ENCODE data around the gene PRKCH.

The PRKCH gene

DNA sequence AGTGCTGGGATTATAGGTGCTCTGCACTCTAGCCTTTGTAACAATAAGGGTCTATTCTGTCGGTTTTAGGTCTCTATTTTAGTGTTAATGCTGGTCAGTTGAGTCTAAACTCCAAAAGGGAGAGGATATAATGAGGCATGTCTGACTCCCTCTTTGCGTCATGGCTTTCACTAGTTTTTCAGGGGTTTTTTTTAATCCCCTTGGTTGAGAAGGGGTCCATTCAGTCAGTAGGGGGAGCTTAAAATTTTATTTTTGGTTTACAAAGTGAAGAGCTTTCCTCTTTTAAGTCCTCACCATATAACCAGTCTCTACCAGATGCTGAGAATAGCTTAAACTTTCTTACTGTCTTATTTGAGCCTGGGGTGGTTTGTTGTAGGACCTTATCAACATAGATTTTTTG, 106.9 kb downstream of the PRKCH start:
- no peak for DNase-seq (ENCODE audit: low read depth in 2 of 2)

DNA sequence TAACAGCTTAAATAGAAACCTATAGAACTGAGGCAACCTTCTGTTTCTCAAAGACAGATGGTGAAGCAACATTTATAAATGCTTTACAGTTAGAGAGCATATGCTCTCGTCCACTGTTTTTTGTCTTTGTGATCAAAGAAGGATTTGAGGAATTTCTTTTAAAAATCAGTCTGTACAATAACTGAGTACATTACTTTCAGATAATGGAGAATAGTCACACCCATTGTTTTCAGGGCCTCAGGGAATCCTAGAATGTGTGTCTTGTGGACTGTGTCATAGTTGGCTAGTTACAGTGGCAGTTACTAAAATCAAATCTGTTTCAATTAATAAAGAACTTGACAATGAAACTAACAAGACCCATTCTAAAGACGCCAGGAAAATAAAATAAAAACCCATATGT, 107.9 kb downstream of the PRKCH start:
- DNase-seq (ENCODE audit: low read depth in 2 of 2), result no peak

DNA sequence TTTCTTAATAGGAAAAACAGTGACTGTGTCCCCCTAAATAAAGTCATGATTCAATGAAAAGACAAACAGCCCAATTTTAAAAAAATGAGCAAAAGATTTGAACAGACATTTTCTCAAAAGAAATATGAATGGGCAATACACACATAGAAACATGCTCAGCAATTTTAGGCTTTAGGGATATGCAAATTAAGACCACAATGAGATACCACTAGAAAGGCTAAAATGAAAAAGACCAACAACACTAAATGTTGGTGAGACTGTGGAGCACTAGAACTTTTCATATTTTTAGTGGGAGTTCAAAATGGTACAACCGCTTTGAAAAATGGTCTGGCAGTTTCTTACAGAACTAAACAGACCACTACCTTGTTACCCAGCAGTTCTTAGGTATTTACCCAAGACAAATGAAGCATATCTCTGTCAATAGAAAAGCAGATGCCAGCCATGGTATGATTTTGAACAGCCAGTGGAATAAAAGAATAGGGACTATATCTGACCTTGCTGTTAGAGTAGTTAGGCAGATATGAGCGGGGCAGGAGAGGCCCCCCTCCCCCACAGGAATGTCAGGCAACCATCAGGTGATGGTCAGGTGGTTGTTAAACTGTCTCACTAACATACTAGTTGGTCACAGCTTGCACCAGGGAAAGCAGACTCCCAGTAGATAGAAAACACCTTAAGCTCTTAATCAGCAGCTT, 108.8 kb downstream of the PRKCH start:
- no peak for DNase-seq (ENCODE audit: low read depth in 2 of 2)

DNA sequence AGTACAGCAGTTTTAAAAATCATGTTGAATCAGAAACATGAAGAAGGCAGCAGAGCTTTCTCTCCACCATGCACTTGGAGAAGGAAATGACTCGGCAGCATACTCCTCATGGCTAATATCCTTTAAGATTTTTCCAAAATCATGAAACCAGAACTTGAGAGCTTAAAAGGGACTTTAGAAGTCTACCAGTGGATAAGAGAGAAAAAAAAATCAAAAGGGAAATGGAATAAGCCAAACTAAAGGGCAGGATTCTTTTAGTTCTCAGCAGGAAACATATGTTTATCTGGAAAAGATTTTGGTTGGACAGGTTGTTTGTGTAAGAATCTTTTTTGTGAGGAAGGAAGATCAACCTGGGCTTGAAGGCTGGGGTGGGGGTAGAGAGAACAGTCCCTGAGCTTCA, 111.8 kb downstream of the PRKCH start:
- no peak for DNase-seq (ENCODE audit: low read depth in 2 of 2)

DNA sequence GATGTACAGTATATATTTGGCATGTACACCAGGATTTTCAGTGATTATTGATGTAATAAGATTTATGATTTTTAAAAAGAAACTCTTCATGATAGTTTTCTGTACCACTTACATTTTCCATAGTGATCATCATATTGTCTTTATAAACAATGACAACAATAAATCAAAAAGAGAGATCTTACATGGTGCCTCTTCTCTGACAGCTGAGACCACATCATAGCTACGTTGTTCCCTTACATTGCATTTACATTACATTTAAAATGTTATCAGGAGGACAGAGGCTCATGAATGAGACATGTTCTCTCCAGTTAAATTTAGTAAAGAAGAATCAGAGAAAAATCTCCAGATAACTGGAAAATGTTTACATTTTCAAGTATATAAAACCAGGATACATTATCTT, 112.4 kb downstream of the PRKCH start:
- no peak for DNase-seq (ENCODE audit: low read depth in 2 of 2)

DNA sequence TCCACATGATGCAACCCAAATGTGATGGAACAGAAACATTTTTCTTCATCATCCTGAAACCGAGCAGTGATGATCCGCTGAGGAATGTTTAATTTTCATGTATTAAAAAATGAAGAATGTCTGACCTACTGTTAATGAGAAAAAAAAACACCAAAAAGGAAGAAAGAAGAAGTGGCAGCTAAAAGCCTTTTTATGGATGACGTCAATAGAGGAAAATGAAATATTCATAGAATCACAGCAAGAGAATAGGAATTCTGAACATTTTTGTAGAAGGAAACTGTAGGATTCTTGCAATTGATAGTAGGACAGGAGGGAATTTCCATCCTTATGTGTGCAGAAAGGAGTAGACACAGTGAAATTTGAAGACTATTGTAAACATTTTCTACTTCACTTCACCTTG, 112.9 kb downstream of the PRKCH start:
- DNase-seq (ENCODE audit: low read depth in 2 of 2), result no peak

DNA sequence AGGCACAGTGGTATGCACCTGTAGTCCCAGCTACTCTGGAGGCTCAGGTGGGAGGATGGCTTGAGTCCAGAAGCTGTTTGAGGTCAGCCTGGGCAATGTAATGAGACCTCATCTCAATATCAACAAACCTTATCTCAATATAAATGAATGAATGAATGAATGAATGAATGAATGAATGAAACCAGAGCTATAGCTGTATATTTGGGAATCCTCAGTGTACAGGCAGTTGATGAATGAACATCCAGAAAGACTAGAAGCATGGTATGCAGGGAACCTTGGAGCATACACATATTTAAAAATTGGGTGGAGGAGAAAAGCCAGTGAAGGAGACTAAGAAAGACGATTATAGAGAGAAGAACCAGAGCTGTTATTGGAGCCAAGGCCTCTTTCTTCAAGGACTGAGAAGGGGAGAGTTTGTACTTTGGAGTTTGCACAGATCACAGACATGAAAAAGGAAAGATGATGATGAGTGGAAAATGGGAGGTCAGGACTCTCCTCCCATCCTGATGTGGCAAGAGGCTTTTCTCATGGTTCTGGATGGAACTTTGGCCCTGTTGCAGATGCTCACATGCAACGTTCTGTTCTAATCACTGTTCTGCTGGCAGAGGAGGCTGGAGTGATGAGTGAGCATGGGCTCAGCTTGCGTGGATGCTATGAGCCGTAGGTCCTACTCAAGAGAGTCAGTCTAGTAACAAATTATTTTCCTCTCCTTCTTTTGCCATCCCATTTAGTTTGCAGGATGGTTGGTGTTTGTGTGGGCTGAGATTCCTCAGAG, 114.4 kb downstream of the PRKCH start:
- no peak for DNase-seq (ENCODE audit: low read depth in 2 of 2)

DNA sequence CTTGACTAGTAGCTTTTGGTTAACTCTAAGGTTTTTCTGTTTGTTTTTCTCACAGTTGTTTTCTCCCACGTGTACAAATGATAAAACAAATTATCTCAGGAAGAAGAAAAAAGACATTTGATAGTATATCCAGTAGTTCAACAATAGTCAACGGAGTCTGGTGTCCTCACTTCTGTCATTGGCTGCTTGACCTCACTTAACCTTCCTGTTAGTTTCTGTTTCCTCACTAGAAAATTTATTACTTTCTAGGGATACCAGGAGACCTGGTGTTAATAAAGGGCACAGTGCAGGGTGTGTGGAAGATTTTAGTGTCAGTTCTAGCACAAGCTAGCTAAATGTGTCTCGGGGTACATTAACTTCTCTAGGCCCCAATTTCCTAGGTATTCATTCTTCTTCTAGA, 116.0 kb downstream of the PRKCH start:
- DNase-seq (ENCODE audit: low read depth in 2 of 2), result no peak

DNA sequence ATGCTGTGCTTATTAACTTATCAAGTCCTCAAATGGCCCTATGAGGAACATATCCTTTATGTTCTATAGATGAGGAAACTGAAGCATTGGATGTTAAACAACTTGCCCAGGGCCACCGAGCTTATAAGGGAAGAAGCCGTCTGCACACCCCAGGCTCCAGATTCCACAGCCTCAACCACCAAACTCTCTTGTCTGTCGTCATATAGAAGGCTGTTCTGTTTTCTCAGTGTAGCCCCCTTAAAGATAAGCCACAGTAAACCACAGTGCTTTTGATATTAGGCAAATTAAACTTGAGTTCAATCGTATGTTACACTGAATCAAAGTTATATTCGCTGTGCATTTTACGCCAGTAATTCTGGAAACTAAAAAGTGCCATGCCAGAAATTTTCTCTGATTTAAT, 116.7 kb downstream of the PRKCH start:
- DNase-seq (ENCODE audit: low read depth in 2 of 2), result no peak

DNA sequence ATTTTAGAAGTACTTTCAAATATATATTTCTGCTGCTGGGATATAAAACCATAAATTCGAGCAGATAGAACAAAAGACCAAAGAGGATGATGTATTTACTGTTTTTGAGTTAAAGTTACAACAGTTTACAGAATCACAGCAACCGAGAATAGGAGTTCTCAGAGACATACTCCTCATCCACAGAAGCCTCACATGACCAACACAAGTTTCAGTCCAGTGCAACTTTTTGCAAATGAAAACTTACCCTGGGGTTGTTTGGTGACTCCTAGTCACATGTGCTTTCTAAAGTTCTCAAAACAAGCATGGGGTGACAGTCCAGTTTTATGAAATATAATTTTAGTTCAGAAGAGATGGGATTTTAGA, 117.1 kb downstream of the PRKCH start:
- no peak for DNase-seq (ENCODE audit: low read depth in 2 of 2)

DNA sequence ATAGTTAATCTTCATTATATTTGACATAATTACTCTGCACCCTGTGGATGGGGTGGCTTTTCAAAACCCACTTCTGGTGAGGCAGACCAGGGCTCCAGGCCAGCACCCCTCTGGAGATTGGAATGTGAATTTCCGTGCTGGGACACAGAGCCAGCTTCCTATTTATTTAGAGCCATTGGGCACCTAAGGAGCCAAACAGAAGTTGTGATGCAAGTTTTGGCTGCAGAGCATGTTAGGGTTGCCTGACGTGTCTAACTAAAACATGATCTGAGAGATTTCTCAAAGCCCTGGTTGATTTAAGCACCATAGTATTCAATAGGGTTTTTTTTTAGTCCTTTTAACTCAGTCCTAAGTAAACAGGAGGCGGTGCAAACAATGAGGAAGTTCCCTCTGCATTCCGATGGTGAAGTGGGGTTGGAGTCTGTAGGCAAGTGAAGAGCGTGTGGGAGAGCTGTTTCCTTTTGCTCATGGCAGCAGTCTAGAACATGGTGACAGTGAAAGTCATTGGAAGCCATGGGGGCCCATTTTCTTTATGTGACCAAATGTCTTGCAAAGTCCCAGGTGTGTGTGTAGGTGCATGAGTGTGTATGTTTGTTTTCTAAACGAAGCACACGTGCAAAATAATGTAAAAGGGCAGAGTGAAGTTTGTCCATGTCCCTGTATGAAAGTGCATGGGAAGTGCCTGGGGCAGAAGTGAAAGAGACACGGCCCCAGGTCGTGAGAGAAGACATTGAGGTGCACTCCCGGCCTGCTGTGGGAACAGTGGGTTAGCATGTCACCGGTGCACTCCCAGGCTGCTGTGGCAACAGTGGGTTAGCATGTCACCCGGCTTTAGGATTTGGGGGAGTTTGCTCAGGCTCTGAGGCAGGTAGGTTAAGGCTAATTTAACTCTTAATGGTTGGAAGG, 117.7 kb downstream of the PRKCH start:
- no peak for DNase-seq (ENCODE audit: low read depth in 2 of 2)

DNA sequence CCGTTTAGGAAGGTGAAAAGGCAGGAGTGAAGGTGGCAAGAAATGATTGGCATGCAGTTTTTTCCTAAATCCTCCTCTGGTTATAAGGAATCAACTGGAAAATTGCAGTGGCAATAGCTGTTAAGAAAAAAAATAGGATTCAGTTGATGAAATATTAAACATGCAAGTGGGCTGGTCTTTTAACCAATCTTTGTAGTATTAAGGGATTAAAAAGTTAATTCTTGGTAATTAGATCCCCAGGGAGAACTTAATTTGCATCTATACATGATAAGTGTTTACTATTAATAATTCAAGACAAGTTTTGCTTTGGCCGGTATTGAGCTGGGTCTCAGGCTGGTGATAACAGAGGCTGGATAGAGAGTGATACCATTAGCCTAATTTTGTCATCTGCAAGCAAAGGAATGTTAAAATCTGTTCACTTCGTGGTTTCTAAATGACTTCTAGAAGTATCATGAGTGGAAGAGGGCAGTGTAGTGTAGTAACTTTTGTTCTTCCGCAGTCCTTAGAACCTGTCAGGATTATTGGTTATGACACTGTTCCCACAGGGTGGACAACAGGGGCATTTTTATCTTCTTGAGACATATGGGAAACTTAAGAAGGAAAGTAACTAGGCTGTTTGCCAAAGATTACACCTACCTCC, 118.5 kb downstream of the PRKCH start:
- DNase-seq (ENCODE audit: low read depth in 2 of 2), result no peak

DNA sequence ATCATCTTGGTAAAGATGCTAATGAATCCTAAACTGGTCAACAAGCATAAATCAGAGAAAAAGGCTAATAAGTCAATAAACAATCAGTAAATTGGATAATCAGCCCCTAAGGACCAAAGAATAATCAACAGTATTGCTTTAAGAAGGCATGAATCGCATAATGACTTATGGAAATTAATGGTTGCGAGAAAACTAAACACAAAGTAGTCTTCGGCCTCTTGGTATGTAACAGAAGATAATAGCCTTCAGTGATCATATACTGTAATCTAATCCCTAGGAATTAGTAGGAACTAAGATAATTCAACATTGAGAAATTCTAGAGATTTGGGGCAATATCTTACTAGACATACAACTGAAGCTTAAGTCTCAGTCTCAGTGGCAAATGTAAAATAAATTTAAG, 122.1 kb downstream of the PRKCH start:
- no peak for DNase-seq (ENCODE audit: low read depth in 2 of 2)

DNA sequence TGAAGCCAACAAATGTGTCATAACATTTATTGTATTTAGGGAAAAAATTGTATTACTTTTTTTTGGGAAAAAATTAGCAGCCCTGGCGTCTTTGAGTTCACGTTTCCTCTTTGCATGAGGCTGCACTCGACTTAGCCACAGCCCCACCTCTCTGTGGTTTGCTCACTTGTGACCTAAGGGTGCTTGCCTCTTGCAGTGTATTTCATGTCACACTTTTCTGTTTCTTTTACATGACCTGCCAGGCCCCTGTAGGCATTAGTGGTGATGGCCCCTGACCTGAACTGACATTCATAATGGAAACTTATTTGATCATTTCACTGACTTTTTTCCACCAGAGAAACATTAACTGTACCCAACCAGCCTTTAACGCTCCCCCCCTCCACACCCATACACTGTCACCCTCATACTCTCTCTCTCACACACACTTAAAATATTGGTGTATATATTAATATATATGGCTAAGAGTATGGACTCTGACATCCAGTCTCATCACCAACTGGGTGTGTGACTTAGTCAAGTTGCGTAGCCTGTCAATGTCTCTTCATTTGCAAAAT, 122.9 kb downstream of the PRKCH start:
- peak; percentile 45 to 50 for DNase-seq (ENCODE audit: low read depth in 2 of 2)

DNA sequence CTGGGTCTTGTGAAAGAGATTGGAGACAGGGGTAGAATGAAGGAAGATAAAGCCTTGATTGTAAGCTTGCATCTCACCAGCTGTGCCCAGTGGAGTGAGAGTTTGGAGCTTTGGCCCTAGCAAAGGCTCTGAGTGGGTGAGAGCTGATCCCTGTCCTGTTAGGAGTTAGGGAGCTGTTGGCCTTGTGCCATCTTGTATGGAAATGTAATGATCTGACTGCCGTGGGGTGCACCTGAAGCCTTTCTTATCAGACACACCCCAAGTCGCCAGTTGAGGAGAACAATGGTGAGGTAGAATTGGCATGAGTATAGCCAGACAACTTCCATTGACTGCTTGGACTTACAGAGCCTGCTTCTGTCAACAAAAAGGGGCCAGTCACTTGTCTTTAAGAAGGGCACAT, 130.1 kb downstream of the PRKCH start:
- DNase-seq (ENCODE audit: low read depth in 2 of 2), result no peak

DNA sequence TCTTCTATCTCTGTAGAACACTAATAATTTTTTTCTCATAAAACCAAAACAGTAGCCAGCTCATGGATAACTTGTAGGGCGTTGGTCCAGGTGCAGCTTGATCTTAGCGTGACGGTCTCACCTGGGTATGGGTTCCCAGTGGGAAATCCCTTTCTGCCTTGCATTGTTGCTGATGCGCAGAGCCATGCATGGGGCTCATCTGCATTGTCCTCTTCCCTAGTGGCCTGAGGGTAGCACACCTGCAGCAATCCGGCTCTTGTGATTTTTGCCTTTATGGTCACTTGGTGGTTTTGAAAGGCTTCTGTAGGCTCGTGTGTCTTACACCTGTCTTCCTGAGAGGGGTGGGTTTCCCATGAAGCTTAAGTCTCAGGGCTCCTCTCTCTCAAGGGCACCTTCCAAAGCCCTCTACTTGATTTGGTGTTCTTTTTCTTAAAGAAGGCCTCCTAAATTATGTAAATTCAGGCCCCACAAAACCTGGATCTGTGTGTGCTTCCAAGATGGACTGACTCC, 130.6 kb downstream of the PRKCH start:
- DNase-seq (ENCODE audit: low read depth in 2 of 2), result no peak

DNA sequence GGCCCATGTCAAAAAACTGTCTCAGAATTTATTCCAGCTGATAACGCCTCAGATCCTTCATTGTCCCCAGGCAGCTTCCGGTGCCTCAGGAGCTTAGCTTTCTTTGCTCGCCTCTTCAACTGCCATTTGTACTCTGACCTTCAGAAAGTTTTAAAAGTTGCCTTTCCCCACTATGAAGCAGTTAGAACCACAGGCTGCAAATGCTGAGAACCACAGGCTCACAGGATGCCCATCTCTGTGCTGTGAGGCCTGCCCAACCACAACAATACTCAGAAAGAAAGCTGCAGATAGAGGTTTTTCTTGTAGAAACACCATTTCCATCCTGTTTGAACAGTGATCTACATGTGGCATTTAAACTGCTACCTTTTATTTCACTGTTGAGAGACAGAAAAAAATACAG, 131.1 kb downstream of the PRKCH start:
- peak; percentile 28 to 50 for DNase-seq (ENCODE audit: low read depth in 2 of 2)

DNA sequence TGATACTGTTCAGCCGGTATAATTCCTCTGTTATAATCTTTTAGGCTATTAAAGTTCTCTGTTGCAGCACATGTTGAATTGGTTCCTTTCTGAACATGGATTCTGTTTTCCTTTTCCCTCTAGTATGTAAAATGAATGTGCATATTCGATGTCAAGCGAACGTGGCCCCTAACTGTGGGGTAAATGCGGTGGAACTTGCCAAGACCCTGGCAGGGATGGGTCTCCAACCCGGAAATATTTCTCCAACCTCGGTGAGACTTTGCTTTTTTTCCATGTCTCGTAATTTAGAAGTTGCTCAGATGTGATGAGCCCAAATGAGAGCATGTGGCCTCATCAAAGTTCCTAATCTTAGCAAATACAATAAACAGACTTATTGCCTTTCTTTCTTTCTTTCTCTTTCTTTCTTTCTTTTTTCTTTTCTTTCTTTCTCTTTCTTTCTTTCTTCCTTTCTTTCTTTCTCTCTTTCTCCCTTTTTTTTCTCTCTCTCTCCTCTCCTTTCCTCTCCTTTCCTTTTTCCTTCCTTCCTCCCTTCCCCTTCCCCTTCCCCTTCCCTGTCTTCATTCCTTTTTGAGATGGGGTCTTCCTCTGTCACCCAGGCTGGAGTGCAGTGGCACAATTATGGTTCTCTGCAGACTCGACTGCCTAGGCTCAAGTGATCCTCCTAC, 131.9 kb downstream of the PRKCH start:
- DNase-seq (ENCODE audit: low read depth in 2 of 2), result no peak

DNA sequence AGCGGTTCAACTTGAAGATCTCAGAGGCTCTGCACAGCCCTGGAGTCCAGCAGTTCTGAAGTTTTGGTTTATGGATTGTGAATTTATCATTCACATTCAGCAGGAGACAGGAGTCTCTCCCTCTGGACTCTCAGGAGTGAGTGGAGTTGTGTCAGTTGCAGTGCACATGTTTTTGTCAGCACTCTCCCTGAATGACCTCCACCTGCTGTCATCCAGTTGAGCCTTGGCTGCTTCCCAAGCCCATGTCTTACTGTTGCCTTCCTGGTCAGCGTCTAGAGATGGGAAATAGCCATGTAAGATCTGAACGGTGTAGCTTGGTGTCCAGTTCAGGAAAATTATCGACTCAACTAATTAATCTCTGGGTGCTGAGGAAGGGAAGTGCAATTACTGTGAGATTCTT, 133.2 kb downstream of the PRKCH start:
- DNase-seq (ENCODE audit: low read depth in 2 of 2), result no peak

DNA sequence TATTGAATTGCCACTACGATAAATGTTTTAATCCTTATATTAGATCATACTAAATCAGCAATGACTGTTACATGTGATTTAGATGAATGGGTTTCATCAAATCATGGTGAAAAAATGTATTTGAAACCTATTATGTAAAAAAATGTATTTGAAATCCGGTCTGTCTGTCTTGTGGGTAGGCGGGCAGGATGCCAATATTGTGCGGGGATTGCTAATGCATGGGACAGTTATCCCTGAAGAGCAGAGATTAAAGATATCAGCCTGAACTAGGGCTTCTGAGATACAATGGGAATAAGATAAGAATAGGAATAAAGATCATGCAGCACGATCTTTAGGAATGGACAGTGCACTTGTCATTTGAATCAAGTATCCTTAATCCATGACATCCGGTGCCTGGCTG, 134.0 kb downstream of the PRKCH start:
- no peak for DNase-seq (ENCODE audit: low read depth in 2 of 2)

DNA sequence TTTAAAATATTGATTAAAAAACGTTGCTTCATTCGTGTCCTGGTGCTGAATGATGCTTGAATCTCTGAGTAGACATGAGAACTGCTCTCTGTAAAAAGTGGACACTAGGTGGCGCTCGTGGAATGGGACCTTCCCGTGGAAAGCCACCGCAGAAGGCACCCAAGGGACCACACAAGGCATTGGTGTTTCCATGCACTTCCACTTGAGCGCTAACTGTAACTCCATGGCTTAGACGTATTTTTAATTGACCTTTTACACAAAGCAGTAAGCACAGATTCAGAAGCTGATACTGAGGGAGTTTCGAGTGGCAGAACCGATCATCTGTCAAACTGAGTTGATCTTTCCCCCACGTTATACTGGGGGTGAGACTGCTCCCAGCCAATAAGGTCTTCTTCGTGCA, 135.3 kb downstream of the PRKCH start:
- peak; percentile 68 to 80 for DNase-seq (ENCODE audit: low read depth in 2 of 2)

All from stimulated activated CD4-positive, alpha-beta T cell treated with anti-CD3 and anti-CD28 coated beads, Interleukin-15, amount 100 ng/mL, for 48 hours (primary cell).